GM23338 (cell line): Measurements from ENCODE around the gene INS. TPM values are rescaled to one million over a fixed set of nuclear protein-coding genes. Genes with fewer than 3 reads are reported as not detected.

Experiments
- ATAC-seq: fragments of 200-7000 bp; cut with Tn5 transposase; 3 replicates; pipeline ENCODE4 v1.9.1; 2020
- DNase-seq: peaks from one replicate; pipeline ENCODE4 v3.0.0-alpha.2; 2015; ENCODE audit warnings: low spot score
- H2AFZ ChIP-seq: fragments of 200-600 bp; sonication (generic); 2 replicates; pipeline ENCODE4 v1.8.0; 2016; ENCODE audit warnings: antibody characterized with exemption, mild to moderate bottlenecking, moderate library complexity
- H3F3A ChIP-seq: fragments of 200-600 bp; sonication (generic); replicated peaks from 2 replicates; pipeline ENCODE4 v1.8.0; 2017; ENCODE audit warnings: antibody characterized with exemption, mixed run types, low read depth
- H3K27ac ChIP-seq: fragments of 200-600 bp; sonication (generic); 2 replicates; pipeline ENCODE4 v1.6.1; 2016; ENCODE audit warnings: low read depth
- H3K27me3 ChIP-seq: fragments of 200-600 bp; sonication (generic); 2 replicates; pipeline ENCODE4 v1.8.0; 2016; ENCODE audit warnings: mild to moderate bottlenecking, mixed run types, moderate library complexity; ENCODE audit not compliant: insufficient read depth
- H3K36me3 ChIP-seq: fragments of 200-600 bp; sonication (generic); 2 replicates; pipeline ENCODE4 v1.8.0; 2016; ENCODE audit warnings: mild to moderate bottlenecking; ENCODE audit not compliant: insufficient read depth
- H3K4me1 ChIP-seq: fragments of 200-600 bp; sonication (generic); 2 replicates; pipeline ENCODE4 v1.8.0; 2016; ENCODE audit warnings: mild to moderate bottlenecking, moderate library complexity; ENCODE audit not compliant: insufficient read depth
- H3K4me2 ChIP-seq: fragments of 200-600 bp; sonication (generic); 2 replicates; pipeline ENCODE4 v1.7.1; 2017; ENCODE audit warnings: mixed run types
- H3K4me3 ChIP-seq: fragments of 200-600 bp; sonication (generic); 2 replicates; pipeline ENCODE4 v1.6.1; 2016; ENCODE audit warnings: mixed run types
- H3K79me2 ChIP-seq: fragments of 200-600 bp; sonication (generic); replicated peaks from 2 replicates; pipeline ENCODE4 v1.8.0; 2017; ENCODE audit warnings: mild to moderate bottlenecking; ENCODE audit not compliant: insufficient read depth
- H3K9me2 ChIP-seq: fragments of 200-600 bp; sonication (generic); 2 replicates; pipeline ENCODE4 v1.8.0; 2017; ENCODE audit not compliant: insufficient read depth
- H4K20me1 ChIP-seq: fragments of 200-600 bp; sonication (generic); replicated peaks from 2 replicates; pipeline ENCODE4 v1.8.0; 2017; ENCODE audit warnings: mild to moderate bottlenecking; ENCODE audit not compliant: insufficient read depth
- H3K27ac Mint-ChIP-seq: 2 replicates; pipeline ENCODE4 v1.8.0; 2020; ENCODE audit warnings: inconsistent platforms, mild to moderate bottlenecking, moderate library complexity, mixed read lengths
- H3K27me3 Mint-ChIP-seq: 3 replicates; pipeline ENCODE4 v1.8.0; 2022; ENCODE audit warnings: low read depth, mild to moderate bottlenecking, moderate library complexity, mixed read lengths, inconsistent platforms; ENCODE audit not compliant: insufficient read depth, poor library complexity
- H3K36me3 Mint-ChIP-seq: 3 replicates; pipeline ENCODE4 v1.8.0; 2021; ENCODE audit warnings: low read depth, mild to moderate bottlenecking, inconsistent platforms, moderate library complexity, mixed read lengths
- H3K4me1 Mint-ChIP-seq: 3 replicates; pipeline ENCODE4 v1.8.0; 2020; ENCODE audit warnings: mild to moderate bottlenecking, inconsistent platforms, mixed read lengths
- H3K4me3 Mint-ChIP-seq: 3 replicates; pipeline ENCODE4 v1.8.0; 2021; ENCODE audit warnings: moderate library complexity, mild to moderate bottlenecking, inconsistent platforms, mixed read lengths
- H3K9me3 Mint-ChIP-seq: 3 replicates; pipeline ENCODE4 v1.8.0; 2020; ENCODE audit warnings: moderate library complexity, mild to moderate bottlenecking, inconsistent platforms, mixed read lengths
- EZH2phosphoT487 ChIP-seq: fragments of 200-600 bp; sonication (generic); IDR thresholded peaks from one replicate; pipeline ENCODE4 v1.8.1; 2018; ENCODE audit warnings: antibody characterized with exemption; ENCODE audit not compliant: unreplicated experiment
- NANOG ChIP-seq: IDR thresholded peaks from 2 replicates; pipeline ENCODE4 v1.6.1; 2016; ENCODE audit warnings: antibody characterized with exemption, borderline replicate concordance
- REST ChIP-seq: IDR thresholded peaks from one replicate; pipeline ENCODE4 v1.6.1; 2018; ENCODE audit warnings: antibody characterized with exemption; ENCODE audit not compliant: unreplicated experiment
- ZNF114 ChIP-seq: fragments of 250-450 bp; sonication (Bioruptor Pico); IDR thresholded peaks from 2 replicates; pipeline ENCODE4 v1.5.0; 2020; ENCODE audit warnings: mild to moderate bottlenecking, moderate library complexity
- ZNF462 ChIP-seq: fragments of 250-450 bp; sonication (Bioruptor Pico); IDR thresholded peaks from 2 replicates; pipeline ENCODE4 v1.5.0; 2020; ENCODE audit warnings: mild to moderate bottlenecking, moderate library complexity
- polyA plus RNA-seq: library from polyadenylated mRNA; unstranded; fragments of >200 nt; fragmentation: Nextera tagmentation; extraction: Ambion mirVana; gene quantifications from 2 replicates; pipeline ENCODE4 v1.2.1, GENCODE V29; 2016
- total RNA-seq: library from RNA; depleted of rRNA; stranded (reverse); fragments of >200 nt; shearing (Covaris generic); gene quantifications from 2 replicates; pipeline ENCODE4 v1.2.3, GENCODE V29; 2014
- TF ChIP-seq, protein P1 (sequence below), 2 experiments: fragments of 200-600 bp in 1 of 2; sonication (generic) in 1 of 2; conservative IDR thresholded peaks; 2 replicates each; pipeline versions ENCODE4 v1.5.1 to v1.6.1; 2016 to 2017; ENCODE audit warnings: antibody characterized with exemption in 2 of 2, low read depth in 2 of 2, mild to moderate bottlenecking in 2 of 2, moderate library complexity in 1 of 2

INS gene
- total and polyA plus RNA-seq, 2 experiments from 2014 or later: not detected

GRCh38 chr11:2167141-2168045, 6.4 kb upstream of the INS start:
- Mint-ChIP-seq H3K36me3 (no peaks in the 10 kb centered on the region), H3K9me3 (no peaks in the 10 kb centered on the region), H3K4me1 (no peaks in the 10 kb centered on the region), H3K27me3 (peaks cover 8% of the 10 kb centered on the region), H3K4me3 (no peak overlapping the region), H3K27ac (no peak overlapping the region)
- DNase-seq (no peak), ATAC-seq (no peak)
- no peaks in the 10 kb centered on the region for H4K20me1 ChIP-seq
- H3K9me2 ChIP-seq: no peaks in the 10 kb centered on the region
- H2AFZ ChIP-seq: peak overlapping the region; percentile 85; the same call in 1 of the 2 replicates
- no peak overlapping the region for H3K4me2 ChIP-seq
- H3K4me3 ChIP-seq: no peak overlapping the region
- H3K27ac ChIP-seq: no peak overlapping the region
- H3K79me2 ChIP-seq: no peaks in the 10 kb centered on the region
- no peaks in the 10 kb centered on the region for H3F3A ChIP-seq
- H3K36me3 ChIP-seq: no peaks in the 10 kb centered on the region
- TF ChIP-seq, protein P1, sequence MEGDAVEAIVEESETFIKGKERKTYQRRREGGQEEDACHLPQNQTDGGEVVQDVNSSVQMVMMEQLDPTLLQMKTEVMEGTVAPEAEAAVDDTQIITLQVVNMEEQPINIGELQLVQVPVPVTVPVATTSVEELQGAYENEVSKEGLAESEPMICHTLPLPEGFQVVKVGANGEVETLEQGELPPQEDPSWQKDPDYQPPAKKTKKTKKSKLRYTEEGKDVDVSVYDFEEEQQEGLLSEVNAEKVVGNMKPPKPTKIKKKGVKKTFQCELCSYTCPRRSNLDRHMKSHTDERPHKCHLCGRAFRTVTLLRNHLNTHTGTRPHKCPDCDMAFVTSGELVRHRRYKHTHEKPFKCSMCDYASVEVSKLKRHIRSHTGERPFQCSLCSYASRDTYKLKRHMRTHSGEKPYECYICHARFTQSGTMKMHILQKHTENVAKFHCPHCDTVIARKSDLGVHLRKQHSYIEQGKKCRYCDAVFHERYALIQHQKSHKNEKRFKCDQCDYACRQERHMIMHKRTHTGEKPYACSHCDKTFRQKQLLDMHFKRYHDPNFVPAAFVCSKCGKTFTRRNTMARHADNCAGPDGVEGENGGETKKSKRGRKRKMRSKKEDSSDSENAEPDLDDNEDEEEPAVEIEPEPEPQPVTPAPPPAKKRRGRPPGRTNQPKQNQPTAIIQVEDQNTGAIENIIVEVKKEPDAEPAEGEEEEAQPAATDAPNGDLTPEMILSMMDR (conservative IDR thresholded peaks at IDR 0.05; ENCODE audit: low read depth in 2 of 2): no peak
- TF ChIP-seq REST (no peak), NANOG (no peak), EZH2phosphoT487 (no peak), ZNF114 (CRISPR knock-in tag) (no peak), ZNF462 (CRISPR knock-in tag) (no peak)
- H3K27me3 ChIP-seq: no peaks in the 10 kb centered on the region
- no peaks in the 10 kb centered on the region for H3K4me1 ChIP-seq
